AG10803 (cell line): ENCODE results near the gene OR1D2.
A peak's percentile ranks its signal among the peaks of the same experiment; 100 is the strongest.
"Not testable (repeated sequence)": the region's sequence is repeated elsewhere in the genome, so short reads cannot be mapped to it uniquely, and the experiment has no call there.

Experiments
- DNase-seq: peaks from one replicate; pipeline ENCODE4 v3.0.0; 2010; ENCODE audit warnings: low read depth
- H3K4me3 ChIP-seq: 2 replicates; pipeline ENCODE4 v1.5.1; 2011; ENCODE audit warnings: mild to moderate bottlenecking, low read length, control low read depth
- CTCF ChIP-seq: conservative IDR thresholded peaks from 2 replicates; pipeline ENCODE4 v1.5.1; 2011; ENCODE audit warnings: mild to moderate bottlenecking, low read length, control low read depth, inconsistent platforms

OR1D2 gene

GRCh38 chr17:3104322-3104721, at the start of gene OR1D2:
TSS of gene OR1D2 (minus strand) at chr17:3104422. CDS start at chr17:3092996, 11,426 bp downstream.
- no peak within 1 kb of the TSS for H3K4me3 ChIP-seq
- TF ChIP-seq CTCF, result no peak
- DNase-seq, result no peak

- not testable (repeated sequence) for DNase-seq, H3K4me3 ChIP-seq
Observed at GRCh38 chr17:3137494-3137893, 33.3 kb upstream of the OR1D2 start.

GRCh38 chr17:3127451-3127850, 23.2 kb upstream of the OR1D2 start, which contains the start of gene OR1G1:
TSS of gene OR1G1 (minus strand) at chr17:3127551. CDS start at chr17:3127551, 0 bp downstream.
- H3K4me3 ChIP-seq, result no peak within 1 kb of the TSS
- TF ChIP-seq CTCF, result no peak
- no peak for DNase-seq

- H3K4me3 ChIP-seq, DNase-seq: not testable (repeated sequence)
Observed at GRCh38 chr17:3073850-3074249, 30.4 kb downstream of the OR1D2 start.

GRCh38 chr17:3065192-3065591, 39.0 kb downstream of the OR1D2 start:
- H3K4me3 ChIP-seq, DNase-seq: not testable (repeated sequence)

GRCh38 chr17:3063507-3063906, 40.7 kb downstream of the OR1D2 start, which contains the start of gene OR1D5:
TSS of gene OR1D5 (minus strand) at chr17:3063607. CDS start at chr17:3063607, 0 bp downstream.
- not testable (repeated sequence) for DNase-seq, H3K4me3 ChIP-seq

- DNase-seq, H3K4me3 ChIP-seq: not testable (repeated sequence)
Observed at GRCh38 chr17:3062824-3063377, 41.3 kb downstream of the OR1D2 start.

- DNase-seq, H3K4me3 ChIP-seq: not testable (repeated sequence)
Observed at GRCh38 chr17:3054868-3055267, 49.4 kb downstream of the OR1D2 start.

GRCh38 chr17:3049705-3050295, 54.4 kb downstream of the OR1D2 start:
- no peak for TF ChIP-seq CTCF
- DNase-seq, result no peak
- H3K4me3 ChIP-seq, result peak overlapping the region; percentile 85; the same call in 1 of the 2 replicates

GRCh38 chr17:3048727-3049471, 55.3 kb downstream of the OR1D2 start:
- peak overlapping the region; percentile 85 for H3K4me3 ChIP-seq
- TF ChIP-seq CTCF, result peak; percentile 60
- peak; percentile 97 for DNase-seq
